Measurements from ENCODE around the gene MRS2.

DNA sequence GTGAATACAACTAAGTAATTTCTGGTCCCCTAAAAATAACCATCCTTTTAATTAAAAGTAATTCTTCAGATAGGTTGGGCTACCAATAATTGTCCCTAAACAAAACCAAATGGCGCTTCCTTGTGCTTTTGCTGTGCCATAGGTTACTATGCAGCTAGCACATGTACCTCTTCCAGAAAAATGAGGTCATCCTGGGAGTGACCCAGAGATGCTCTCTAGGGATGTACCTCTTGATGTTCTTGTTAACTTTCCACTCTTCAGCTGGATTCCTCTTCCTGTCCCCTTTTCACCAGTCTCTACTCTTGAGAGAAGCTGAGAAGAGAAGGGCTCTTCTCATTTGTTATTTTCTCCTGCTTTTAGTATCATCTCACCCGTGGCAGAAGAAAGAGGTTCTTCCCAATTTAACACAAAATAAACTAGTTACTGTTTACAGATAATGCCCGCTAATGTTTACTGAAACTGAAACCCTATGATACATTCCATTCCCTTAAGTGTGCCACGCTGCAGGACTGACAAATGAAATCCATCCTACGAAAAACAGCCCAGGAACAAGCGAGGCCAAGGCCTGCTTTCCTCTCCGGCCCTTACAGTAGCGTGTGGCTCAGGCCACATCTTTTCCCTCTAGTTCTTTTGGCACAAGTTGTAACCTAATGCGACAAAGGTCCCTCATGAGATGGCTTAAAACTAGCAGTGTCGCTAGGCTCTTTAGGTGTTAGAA is 24.2 kb downstream of the MRS2 start:
- TF ChIP-seq POLR2A (IDR thresholded peaks at IDR 0.05; ENCODE audit: low read length) (no peak), JUNB (IDR thresholded peaks at IDR 0.05) (no peak), MAFK (IDR thresholded peaks at IDR 0.05; ENCODE audit: partially characterized antibody) (no peak), FOSL2 (IDR thresholded peaks at IDR 0.05) (no peak), FOSL2 (CRISPR knock-in tag; IDR thresholded peaks at IDR 0.05) (no peak), ESRRA (IDR thresholded peaks at IDR 0.05; ENCODE audit: borderline replicate concordance, low read length) (no peak), EP300 (IDR thresholded peaks at IDR 0.05) (no peak)
- TF ChIP-seq, protein P1, sequence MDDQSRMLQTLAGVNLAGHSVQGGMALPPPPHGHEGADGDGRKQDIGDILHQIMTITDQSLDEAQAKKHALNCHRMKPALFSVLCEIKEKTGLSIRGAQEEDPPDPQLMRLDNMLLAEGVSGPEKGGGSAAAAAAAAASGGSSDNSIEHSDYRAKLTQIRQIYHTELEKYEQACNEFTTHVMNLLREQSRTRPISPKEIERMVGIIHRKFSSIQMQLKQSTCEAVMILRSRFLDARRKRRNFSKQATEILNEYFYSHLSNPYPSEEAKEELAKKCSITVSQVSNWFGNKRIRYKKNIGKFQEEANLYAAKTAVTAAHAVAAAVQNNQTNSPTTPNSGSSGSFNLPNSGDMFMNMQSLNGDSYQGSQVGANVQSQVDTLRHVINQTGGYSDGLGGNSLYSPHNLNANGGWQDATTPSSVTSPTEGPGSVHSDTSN (IDR thresholded peaks at IDR 0.05), result no peak

Measured in A549 (cell line).